Measurements from ENCODE around the gene BHLHE23. TPM values are rescaled to one million over a fixed set of nuclear protein-coding genes. Genes with fewer than 3 reads are reported as not detected.

BHLHE23 gene
- total and polyA plus RNA-seq, 4 donors: not detected

DNA sequence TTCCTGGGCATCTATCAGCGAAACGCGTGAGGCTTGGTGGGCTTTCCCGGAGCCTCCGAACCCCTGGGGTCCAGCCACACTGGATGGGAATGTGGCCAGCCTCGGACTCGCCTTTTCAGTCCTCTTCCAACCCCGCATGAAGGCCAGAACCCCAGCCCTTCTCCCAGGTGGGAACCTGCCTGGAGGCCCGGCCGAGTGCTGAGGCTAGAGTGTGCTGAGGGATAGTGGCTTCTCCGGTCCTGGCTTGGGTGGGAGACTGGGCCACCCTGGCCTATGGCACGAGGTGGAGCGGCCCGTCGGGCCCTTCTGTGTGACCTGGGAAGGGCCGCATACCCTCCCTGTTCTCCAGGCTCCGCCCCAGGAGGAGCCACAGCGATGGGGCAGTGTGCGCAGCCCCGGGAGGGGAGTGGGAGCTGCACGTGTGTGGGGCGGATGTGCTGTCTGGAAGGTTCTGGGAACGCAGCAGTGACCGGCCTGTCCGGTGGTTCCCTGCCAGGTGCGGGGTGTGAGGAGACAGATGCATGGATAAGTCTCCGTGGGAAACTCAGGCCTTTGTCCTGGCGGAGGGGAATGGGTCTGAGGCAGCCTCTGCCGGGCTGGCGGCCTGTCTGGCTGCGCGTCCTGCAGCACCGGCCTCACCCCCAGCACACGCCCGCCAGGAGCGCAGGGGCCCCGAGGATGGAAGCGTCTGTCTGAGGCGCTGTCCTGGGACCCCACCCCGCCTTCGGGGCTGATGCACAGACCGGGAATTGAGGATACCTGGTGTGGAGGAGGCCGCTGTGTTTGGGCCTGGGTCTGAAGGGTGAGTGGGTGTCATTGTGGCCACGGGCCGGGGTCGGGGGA lies 1.1 kb upstream of the BHLHE23 start:
- no peak overlapping the region for H3K27ac ChIP-seq (ENCODE audit: low read depth in 1 of 2, low read length in 1 of 2)
- ATAC-seq (ENCODE audit: insufficient read depth, low FRiP score): no peak
- H3K4me3 ChIP-seq: no peak overlapping the region
- H3K36me3 ChIP-seq (ENCODE audit: control insufficient read depth in 4 of 4, insufficient read depth in 4 of 4, low read length in 4 of 4): no peaks in the 10 kb centered on the region
- no peak for DNase-seq
- H3K9me3 ChIP-seq (ENCODE audit: control insufficient read depth in 4 of 4, insufficient read depth in 3 of 4, low read length in 3 of 4): peaks cover 0 to 14% (median under 1%) of the 10 kb centered on the region in 4 donors
- peaks cover 0 to 11% (median 0%) of the 10 kb centered on the region in 5 donors for H3K4me1 ChIP-seq (ENCODE audit: control insufficient read depth in 5 of 5, insufficient read depth in 5 of 5, low read length in 5 of 5)
- 12 to 32% methylated on average over 45 to 46 of the region's 46 CpGs for WGBS, 2 donors
- no peak for TF ChIP-seq CTCF (IDR thresholded peaks at IDR 0.05; ENCODE audit: control extremely low read depth, extremely low read depth)
- H3K27me3 ChIP-seq (ENCODE audit: control insufficient read depth in 3 of 3, insufficient read depth in 3 of 3, low read length in 2 of 3): peaks cover 43 to 76% (median 70%) of the 10 kb centered on the region in 3 donors
- no peak overlapping the region for H3K9ac ChIP-seq (ENCODE audit: insufficient read depth in 1 of 2, low read length in 2 of 2)

GRCh38 chr20:63007360-63007645 lies 539 bp upstream of the BHLHE23 start:
- Histone ChIP-seq H3K4me1 (ENCODE audit: control insufficient read depth in 5 of 5, insufficient read depth in 5 of 5, low read length in 5 of 5) (peaks cover 0 to 11% (median 0%) of the 10 kb centered on the region in 5 donors), H3K27me3 (ENCODE audit: control insufficient read depth in 3 of 3, insufficient read depth in 3 of 3, low read length in 2 of 3) (peaks cover 39 to 76% (median 71%) of the 10 kb centered on the region in 3 donors), H3K36me3 (ENCODE audit: control insufficient read depth in 4 of 4, insufficient read depth in 4 of 4, low read length in 4 of 4) (no peaks in the 10 kb centered on the region), H3K4me3 (no peak overlapping the region), H3K9ac (ENCODE audit: insufficient read depth in 1 of 2, low read length in 2 of 2) (no peak overlapping the region), H3K27ac (ENCODE audit: low read depth in 1 of 2, low read length in 1 of 2) (no peak overlapping the region), H3K9me3 (ENCODE audit: control insufficient read depth in 4 of 4, insufficient read depth in 3 of 4, low read length in 3 of 4) (peaks cover 0 to 11% (median 0%) of the 10 kb centered on the region in 4 donors)
- 3 to 4% methylated on average over 22 to 24 of the region's 24 CpGs for WGBS, 2 donors
- TF ChIP-seq CTCF (IDR thresholded peaks at IDR 0.05; ENCODE audit: control extremely low read depth, extremely low read depth): no peak
- no peak for DNase-seq
- no peak for ATAC-seq (ENCODE audit: insufficient read depth, low FRiP score)

DNA sequence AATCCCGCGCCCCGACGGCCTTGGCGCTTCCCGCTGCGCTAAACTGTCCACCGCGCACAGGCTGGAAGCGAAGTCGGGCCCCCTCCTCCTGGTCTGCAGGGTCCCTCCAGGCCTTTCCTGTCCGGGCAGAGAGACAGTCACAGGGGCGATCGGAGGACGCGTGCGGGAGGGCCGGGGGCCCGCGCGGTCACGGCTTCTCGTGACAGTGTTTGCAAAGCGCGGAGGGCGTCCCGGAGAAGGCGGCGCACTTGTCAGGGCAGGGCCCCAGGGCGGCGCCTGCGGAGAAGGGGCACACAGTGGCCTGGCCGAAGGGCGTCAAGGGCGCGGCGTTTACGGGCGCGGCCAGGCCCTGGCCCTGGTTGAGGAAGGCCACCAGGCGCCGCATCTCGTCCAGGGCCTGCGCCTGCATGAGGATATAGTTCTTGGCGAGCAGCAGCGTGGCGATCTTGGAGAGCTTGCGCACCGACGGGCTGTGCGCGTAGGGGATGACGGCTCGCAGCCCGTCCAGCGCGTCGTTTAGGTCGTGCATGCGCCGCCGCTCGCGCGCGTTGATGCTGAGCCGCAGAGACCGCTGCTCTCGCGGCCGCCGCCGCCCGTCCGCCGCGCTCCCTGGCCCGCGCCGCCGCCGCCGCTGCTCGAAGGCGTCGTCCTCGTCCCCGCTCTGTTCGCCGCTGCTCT lies 763 bp downstream of the BHLHE23 start:
- peaks cover 43 to 73% (median 71%) of the 10 kb centered on the region in 3 donors for H3K27me3 ChIP-seq (ENCODE audit: control insufficient read depth in 3 of 3, insufficient read depth in 3 of 3, low read length in 2 of 3)
- H3K27ac ChIP-seq (ENCODE audit: low read depth in 1 of 2, low read length in 1 of 2): no peak overlapping the region
- no peak for TF ChIP-seq CTCF (IDR thresholded peaks at IDR 0.05; ENCODE audit: control extremely low read depth, extremely low read depth)
- H3K9ac ChIP-seq (ENCODE audit: insufficient read depth in 1 of 2, low read length in 2 of 2): no peak overlapping the region
- DNase-seq (peak in 1 of 3 donors; percentile 18), ATAC-seq (ENCODE audit: insufficient read depth, low FRiP score) (no peak)
- H3K4me1 ChIP-seq (ENCODE audit: control insufficient read depth in 5 of 5, insufficient read depth in 5 of 5, low read length in 5 of 5): peaks cover 0 to 11% (median 0%) of the 10 kb centered on the region in 5 donors
- H3K9me3 ChIP-seq (ENCODE audit: control insufficient read depth in 4 of 4, insufficient read depth in 3 of 4, low read length in 3 of 4): peaks cover 0 to 11% (median 0%) of the 10 kb centered on the region in 4 donors
- H3K36me3 ChIP-seq (ENCODE audit: control insufficient read depth in 4 of 4, insufficient read depth in 4 of 4, low read length in 4 of 4): no peaks in the 10 kb centered on the region
- no peak overlapping the region for H3K4me3 ChIP-seq
- 3 to 5% methylated on average over 49 to 90 of the region's 90 CpGs for WGBS, 2 donors
